H1 (cell line): ENCODE results near the gene ARSI. TPM values are rescaled to one million over a fixed set of nuclear protein-coding genes. Genes with fewer than 3 reads are reported as not detected.

Source experiments
- JUN ChIP-seq: IDR thresholded peaks from 2 replicates; pipeline ENCODE4 v1.6.1; 2011; ENCODE audit warnings: low read depth, mild to moderate bottlenecking, improper control_type of control experiment, low read length
- polyA plus RNA-seq, 7 experiments: library from polyadenylated mRNA; depleted of rRNA in 3 of 7; stranded (reverse) in 5 of 7; unstranded in 2 of 7; fragments of >200 nt in 5 of 7; fragments of 200-250 nt in 2 of 7; gene quantifications; 1 replicate in 5 of 7; 2 replicates in 1 of 7; 4 replicates in 1 of 7; pipeline versions ENCODE4 v1.2.1 to v1.2.3, GENCODE V29; 2011 to 2013; ENCODE audit warnings: missing spikeins in 2 of 7, mixed read lengths in 2 of 7
- total RNA-seq: library from RNA; stranded (reverse); fragmentation: NEBNext Ultra II Directional; extraction: Animal tissue kit (Norgen Biotek cat#: 25700); gene quantifications from 2 replicates; pipeline ENCODE4 v1.2.1, GENCODE V29; 2021

The ARSI gene
- total and polyA plus RNA-seq, 2 of the 8 experiments (the other 6 are each of a cell fraction or from before 2014, with no cell fraction given), result 4.5 to 6.7 TPM

DNA sequence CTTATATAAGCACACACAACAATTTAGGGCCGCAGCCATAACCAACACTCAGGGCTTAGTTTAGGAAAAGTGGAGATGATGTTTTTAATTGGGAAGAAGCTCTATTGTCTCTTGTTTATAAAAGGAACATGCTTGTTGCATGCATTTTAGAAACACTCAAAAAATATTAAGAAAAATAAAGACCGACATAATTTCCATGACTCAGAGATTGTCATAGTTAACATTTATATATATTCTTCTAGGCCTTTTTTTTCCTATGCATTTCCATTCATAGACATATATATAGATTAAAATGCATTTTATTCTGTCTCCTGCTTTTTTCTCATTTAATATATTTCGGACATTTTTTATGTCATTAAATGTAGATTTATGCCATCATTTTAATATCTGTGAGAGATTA is 13.6 kb upstream of the ARSI start (continued):
- no peak for TF ChIP-seq JUN
